Osteocyte (in vitro differentiated cells): Measurements from ENCODE around the gene PTCD1. TPM values are rescaled to one million over a fixed set of nuclear protein-coding genes. Genes with fewer than 3 reads are reported as not detected.

Experiments
- DNase-seq: peaks from one replicate; pipeline ENCODE4 v3.0.0; 2021; ENCODE audit warnings: mixed read lengths; ENCODE audit not compliant: unreplicated experiment; ENCODE audit errors: extremely low spot score
- H3K27ac Mint-ChIP-seq: one replicate; pipeline ENCODE4 v1.8.0; 2021; ENCODE audit warnings: mild to moderate bottlenecking, mixed read lengths; ENCODE audit not compliant: unreplicated experiment
- H3K27me3 Mint-ChIP-seq: one replicate; pipeline ENCODE4 v1.8.0; 2021; ENCODE audit warnings: mixed read lengths; ENCODE audit not compliant: unreplicated experiment
- H3K36me3 Mint-ChIP-seq: one replicate; pipeline ENCODE4 v1.8.0; 2021; ENCODE audit warnings: mixed read lengths; ENCODE audit not compliant: unreplicated experiment
- H3K4me1 Mint-ChIP-seq: one replicate; pipeline ENCODE4 v1.8.0; 2021; ENCODE audit warnings: mixed read lengths; ENCODE audit not compliant: unreplicated experiment
- H3K4me3 Mint-ChIP-seq: one replicate; pipeline ENCODE4 v1.8.0; 2021; ENCODE audit warnings: mild to moderate bottlenecking, moderate library complexity, mixed read lengths; ENCODE audit not compliant: unreplicated experiment
- H3K9me3 Mint-ChIP-seq: one replicate; pipeline ENCODE4 v1.8.0; 2021; ENCODE audit warnings: mixed read lengths; ENCODE audit not compliant: unreplicated experiment
- CTCF ChIP-seq: fragments of 200-600 bp; sonication (generic); IDR thresholded peaks from 2 replicates; pipeline ENCODE4 v1.5.0; 2021; ENCODE audit warnings: antibody characterized with exemption, mild to moderate bottlenecking, moderate library complexity
- total RNA-seq: library from RNA; stranded (reverse); gene quantifications from 2 replicates; pipeline ENCODE4 v1.2.1, GENCODE V29; 2021

The PTCD1 gene
- total RNA-seq, 1 donor from 2014 or later = 10.5 TPM

- no peak overlapping the region for H3K4me3 Mint-ChIP-seq
- DNase-seq = no peak
- TF ChIP-seq CTCF = no peak
- no peaks in the 10 kb centered on the region for H3K9me3 Mint-ChIP-seq
- no peaks in the 10 kb centered on the region for H3K27me3 Mint-ChIP-seq
- H3K27ac Mint-ChIP-seq = no peak overlapping the region
- H3K4me1 Mint-ChIP-seq = peaks cover 17% of the 10 kb centered on the region
- H3K36me3 Mint-ChIP-seq = peaks cover 11% of the 10 kb centered on the region
These were observed 54.1 kb downstream of the PTCD1 start for GRCh38 chr7:99384523-99384922.

DNA sequence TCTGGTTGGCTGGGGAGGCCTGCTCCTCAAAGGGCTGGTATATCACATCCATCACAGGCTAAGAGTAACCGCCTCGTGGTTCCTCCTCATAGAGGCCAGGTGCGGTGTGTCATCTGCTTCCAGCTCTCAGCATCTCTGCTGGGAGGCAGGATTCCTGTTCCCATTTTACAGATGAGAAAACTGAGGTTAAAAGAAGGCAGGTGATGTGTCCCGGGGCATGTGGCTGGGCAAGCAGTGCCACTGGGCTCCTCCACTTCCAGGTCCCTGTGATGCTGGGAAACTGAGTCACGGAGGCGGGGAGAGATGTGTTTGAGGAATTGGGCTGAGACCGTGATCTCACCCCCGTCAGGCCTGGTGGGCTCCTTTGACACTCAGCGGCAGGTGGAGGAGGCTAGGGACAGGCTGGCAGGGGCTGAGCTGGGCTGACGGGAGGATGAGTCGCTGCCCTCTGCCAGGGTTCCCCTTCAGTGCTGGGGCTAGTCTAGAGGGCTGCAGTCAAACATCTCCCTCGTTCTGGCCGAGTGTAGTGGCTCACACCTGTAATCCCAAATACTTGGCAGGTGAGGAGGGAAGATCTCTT lies 54.7 kb downstream of the PTCD1 start:
- H3K9me3 Mint-ChIP-seq = no peaks in the 10 kb centered on the region
- no peak for TF ChIP-seq CTCF
- H3K36me3 Mint-ChIP-seq = peaks cover 9% of the 10 kb centered on the region
- H3K4me1 Mint-ChIP-seq = peaks cover 24% of the 10 kb centered on the region
- H3K27ac Mint-ChIP-seq = no peak overlapping the region
- no peak for DNase-seq
- H3K4me3 Mint-ChIP-seq = no peak overlapping the region
- H3K27me3 Mint-ChIP-seq = no peaks in the 10 kb centered on the region

DNA sequence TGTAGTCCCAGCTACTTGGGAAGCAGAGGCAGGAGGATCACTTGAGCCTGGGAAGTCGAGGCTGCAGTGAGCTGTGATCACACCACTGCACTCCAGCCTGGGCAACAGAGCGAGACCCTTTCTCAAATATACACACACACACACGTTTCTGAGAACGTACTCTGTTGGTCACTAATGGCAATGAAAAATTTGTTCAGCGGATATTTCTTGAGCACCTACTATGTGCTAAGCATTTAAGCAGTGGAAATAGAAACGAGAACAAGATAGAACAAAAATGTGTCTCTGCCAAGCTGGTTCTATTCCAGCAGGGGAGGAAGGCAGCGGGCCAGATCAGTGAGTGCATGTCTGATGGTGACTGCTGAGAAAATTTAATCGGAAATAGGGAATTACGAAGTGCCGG lies 55.4 kb downstream of the PTCD1 start:
- no peak overlapping the region for H3K4me3 Mint-ChIP-seq
- H3K27ac Mint-ChIP-seq = no peak overlapping the region
- peaks cover 9% of the 10 kb centered on the region for H3K36me3 Mint-ChIP-seq
- DNase-seq = no peak
- H3K4me1 Mint-ChIP-seq = peaks cover 24% of the 10 kb centered on the region
- H3K9me3 Mint-ChIP-seq = no peaks in the 10 kb centered on the region
- H3K27me3 Mint-ChIP-seq = no peaks in the 10 kb centered on the region
- no peak for TF ChIP-seq CTCF

DNA sequence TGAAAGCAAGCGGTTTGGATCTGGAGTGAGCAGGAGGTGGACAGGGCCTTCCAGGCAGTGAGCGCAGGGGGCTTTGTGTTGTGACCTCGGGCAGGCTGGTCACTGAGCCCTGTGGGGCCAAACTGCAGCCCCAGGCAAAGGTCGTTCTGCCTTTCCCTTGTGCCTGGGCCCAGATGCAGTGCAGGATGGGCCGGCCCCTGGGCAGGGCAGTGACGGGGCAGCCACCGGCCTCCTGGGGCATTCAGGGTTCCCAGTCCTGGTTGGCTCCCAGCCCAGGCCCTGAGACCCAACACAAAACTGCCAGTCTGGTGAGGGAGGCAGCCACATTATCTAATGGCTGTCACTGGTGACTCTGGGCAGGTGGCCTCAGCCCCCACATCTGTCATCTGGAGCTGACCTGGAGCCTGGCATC lies 56.9 kb downstream of the PTCD1 start:
- no peak for DNase-seq
- Mint-ChIP-seq H3K27ac (peak overlapping the region; percentile 34), H3K27me3 (no peaks in the 10 kb centered on the region), H3K4me3 (no peak overlapping the region), H3K9me3 (no peaks in the 10 kb centered on the region), H3K36me3 (peaks cover 7% of the 10 kb centered on the region), H3K4me1 (peaks cover 25% of the 10 kb centered on the region)
- no peak for TF ChIP-seq CTCF

DNA sequence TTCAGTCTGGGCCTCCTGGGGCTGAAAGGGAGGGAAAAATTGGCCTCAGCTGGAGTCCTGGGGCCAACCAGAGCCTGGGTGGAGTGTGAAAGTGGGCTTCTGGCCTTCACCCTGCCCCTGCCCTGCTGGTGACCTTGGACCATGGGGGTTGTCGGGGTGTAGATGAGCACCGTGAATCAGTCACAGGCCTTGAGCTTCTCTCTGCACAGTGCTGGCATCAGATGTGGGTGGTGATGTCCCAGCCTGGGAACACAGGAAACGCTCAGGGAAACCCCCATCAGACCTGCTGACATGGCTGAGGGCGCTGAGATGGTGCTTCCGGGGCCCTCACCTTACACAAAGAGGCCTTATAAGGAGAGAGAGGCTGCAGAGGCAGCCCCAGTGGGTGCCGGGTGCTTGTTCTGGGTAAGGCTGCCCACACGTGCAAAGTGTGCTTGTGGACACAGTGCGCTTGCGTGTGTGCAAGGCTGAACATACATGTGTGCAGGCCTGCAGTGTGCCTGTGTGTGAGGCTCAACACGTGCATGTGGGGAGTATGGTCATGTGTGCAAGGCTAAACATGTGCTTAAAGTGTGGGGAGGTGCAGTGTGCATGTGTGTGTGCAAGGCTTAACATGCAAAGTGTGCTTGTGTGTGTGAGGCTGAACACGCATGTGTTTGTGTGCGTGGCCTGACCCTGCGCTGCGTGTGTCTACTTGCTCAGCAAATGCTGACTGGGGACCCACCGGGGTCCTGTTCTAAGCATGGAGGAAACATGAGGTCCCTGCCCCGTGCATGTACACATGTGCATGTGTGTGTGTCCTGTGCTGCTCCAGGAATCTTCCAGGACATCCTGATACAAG lies 57.6 kb downstream of the PTCD1 start:
- no peaks in the 10 kb centered on the region for H3K27me3 Mint-ChIP-seq

More for the DNA sequence above, 57.6 kb downstream of the PTCD1 start:
- Mint-ChIP-seq H3K4me1 (peaks cover 26% of the 10 kb centered on the region), H3K9me3 (no peaks in the 10 kb centered on the region), H3K36me3 (peaks cover 4% of the 10 kb centered on the region), H3K27ac (peak overlapping the region; percentile 34), H3K4me3 (no peak overlapping the region)
- no peak for DNase-seq
- no peak for TF ChIP-seq CTCF
